ENCODE results near the gene NUB1. TPM values are rescaled to one million over a fixed set of nuclear protein-coding genes. Genes with fewer than 3 reads are reported as not detected.

Gene NUB1
- total and polyA plus RNA-seq, 12 donors, result 22.5 to 127 (median 48.6) TPM

DNA sequence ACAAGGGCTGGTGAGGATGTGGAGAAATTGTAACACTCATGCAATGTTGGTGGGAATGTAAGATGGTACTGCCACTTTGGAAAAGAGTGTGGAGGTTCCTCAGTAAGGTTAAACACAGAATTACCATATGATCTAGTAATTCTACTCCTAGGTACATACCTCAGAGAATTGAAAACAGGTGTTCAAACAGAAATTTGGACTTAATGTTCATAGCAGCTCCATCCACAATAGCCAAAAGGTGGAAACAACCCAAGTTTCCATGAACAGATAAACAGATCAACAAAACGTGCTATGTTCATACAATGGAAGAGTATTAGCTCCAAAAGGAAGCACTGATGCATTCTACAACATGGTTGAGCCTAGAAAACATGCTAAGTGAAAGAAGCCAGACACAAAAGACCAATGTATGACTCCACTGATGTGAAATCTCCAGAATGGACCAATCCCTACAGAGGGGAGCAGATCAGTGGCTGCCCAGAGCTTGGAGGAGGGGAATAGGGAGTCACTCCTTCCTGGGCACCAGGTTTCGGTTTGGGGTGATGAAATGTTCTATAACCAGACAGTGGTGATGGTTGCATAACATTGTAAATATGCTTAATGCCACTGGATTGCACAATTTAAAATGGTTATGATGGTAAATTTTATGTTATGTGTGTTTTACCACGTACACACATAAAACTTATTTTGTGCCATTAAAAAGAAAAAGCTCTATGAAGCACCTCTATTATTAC is 73.9 kb downstream of the NUB1 start:
- intact Hi-C loops (cut with DNase I), result no loop called here
- no peak overlapping the region for H3K27ac ChIP-seq

DNA sequence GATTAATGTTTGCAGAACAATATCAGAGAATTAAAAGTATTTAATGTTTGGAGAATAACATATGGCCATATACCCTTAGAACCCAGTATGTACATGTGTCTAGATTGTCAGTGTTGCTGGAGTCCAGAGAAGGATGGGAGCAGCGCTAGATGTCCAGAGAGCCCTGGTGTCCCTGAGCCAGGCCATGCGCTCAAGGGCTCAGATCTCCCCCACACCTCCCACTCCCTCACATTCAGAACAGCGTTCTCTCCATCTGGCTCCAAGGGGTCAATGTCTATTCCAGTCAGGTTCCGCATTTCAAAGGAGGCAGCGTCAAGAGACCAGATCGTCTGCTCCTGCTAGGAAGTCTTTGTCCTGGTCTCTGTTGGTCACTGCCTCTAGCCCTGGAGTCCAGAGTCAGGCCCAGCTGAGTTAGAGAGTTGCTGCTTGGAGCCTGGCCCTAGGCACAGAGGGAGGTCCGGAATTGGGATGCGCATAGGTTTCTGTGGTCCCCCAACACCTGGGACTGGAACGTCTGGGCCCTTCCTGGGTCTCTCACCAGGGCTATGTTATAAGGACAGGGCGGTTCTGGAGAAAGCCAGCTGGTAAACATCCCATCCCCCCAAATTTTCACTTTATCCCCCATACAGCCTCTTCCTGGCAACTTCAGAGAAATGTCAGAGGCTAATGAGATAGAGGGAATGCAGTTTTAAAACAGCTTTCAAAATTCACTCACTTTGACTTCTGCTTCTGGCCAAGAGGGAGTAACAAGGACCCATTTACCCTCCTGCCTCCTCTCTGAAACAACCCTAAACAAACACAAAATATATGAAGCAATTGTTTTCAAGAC is 74.7 kb downstream of the NUB1 start:
- 69 to 74% (median 70%) methylated on average over 5 to 10 of the region's 10 CpGs for WGBS, 4 donors

More for the DNA sequence above, 73.9 kb downstream of the NUB1 start:
- WGBS, 4 donors, result 54 to 73% (median 61%) methylated on average over 3 of the region's 3 CpGs
- TF ChIP-seq, protein P1, sequence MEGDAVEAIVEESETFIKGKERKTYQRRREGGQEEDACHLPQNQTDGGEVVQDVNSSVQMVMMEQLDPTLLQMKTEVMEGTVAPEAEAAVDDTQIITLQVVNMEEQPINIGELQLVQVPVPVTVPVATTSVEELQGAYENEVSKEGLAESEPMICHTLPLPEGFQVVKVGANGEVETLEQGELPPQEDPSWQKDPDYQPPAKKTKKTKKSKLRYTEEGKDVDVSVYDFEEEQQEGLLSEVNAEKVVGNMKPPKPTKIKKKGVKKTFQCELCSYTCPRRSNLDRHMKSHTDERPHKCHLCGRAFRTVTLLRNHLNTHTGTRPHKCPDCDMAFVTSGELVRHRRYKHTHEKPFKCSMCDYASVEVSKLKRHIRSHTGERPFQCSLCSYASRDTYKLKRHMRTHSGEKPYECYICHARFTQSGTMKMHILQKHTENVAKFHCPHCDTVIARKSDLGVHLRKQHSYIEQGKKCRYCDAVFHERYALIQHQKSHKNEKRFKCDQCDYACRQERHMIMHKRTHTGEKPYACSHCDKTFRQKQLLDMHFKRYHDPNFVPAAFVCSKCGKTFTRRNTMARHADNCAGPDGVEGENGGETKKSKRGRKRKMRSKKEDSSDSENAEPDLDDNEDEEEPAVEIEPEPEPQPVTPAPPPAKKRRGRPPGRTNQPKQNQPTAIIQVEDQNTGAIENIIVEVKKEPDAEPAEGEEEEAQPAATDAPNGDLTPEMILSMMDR (IDR thresholded peaks at IDR 0.05), result no peak
- no peak for TF ChIP-seq POLR2A (IDR thresholded peaks at IDR 0.05)
- Histone ChIP-seq H3K4me3 (no peak overlapping the region), H3K9me3 (replicated peaks in 1 of 3) (no peaks in the 10 kb centered on the region), H3K36me3 (replicated peaks in 1 of 2) (no peaks in the 10 kb centered on the region), H3K27me3 (peaks cover 14% of the 10 kb centered on the region), H3K4me1 (replicated peaks in 1 of 2) (peaks cover 0 to under 1% of the 10 kb centered on the region in 2 donors)
- no peak for DNase-seq

DNA sequence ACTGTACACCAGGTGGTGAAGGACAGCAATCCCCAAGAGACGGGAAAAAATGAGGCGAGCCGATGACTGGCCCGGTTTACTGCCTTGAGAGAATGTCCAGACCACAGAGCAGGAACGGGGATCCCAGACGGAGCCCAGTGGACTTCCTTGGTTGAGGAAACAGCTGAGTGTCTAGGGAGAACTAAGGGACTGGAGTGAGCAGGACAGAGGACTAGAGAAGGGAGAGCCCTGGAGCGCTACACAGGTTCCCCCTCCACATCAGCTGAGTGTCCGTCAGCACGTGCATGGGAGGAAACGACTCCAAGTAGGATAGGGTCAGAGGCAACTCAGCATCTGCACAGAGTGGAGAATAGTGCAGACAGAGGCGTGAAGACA is 75.3 kb downstream of the NUB1 start:
- H3K9me3 ChIP-seq (replicated peaks in 1 of 3), result no peaks in the 10 kb centered on the region
- H3K27me3 ChIP-seq, result no peaks in the 10 kb centered on the region
- WGBS, 4 donors, result 51 to 64% (median 56%) methylated on average over 11 of the region's 11 CpGs
- TF ChIP-seq, protein P1 (IDR thresholded peaks at IDR 0.05), result no peak
- TF ChIP-seq POLR2A (IDR thresholded peaks at IDR 0.05), result no peak
- DNase-seq, result no peak
- no peak overlapping the region for H3K4me3 ChIP-seq
- intact Hi-C loops (cut with DNase I), result no loop called here
- H3K36me3 ChIP-seq (replicated peaks in 1 of 2), result no peaks in the 10 kb centered on the region
- H3K27ac ChIP-seq, result peak overlapping the region in 1 of 5 donors; percentile 15
- H3K4me1 ChIP-seq (replicated peaks in 1 of 2), result no peaks in the 10 kb centered on the region

More for the DNA sequence above, 74.7 kb downstream of the NUB1 start:
- no peak for DNase-seq
- Histone ChIP-seq H3K36me3 (replicated peaks in 1 of 2) (no peaks in the 10 kb centered on the region), H3K4me1 (replicated peaks in 1 of 2) (no peaks in the 10 kb centered on the region), H3K27me3 (peaks cover 6% of the 10 kb centered on the region), H3K9me3 (replicated peaks in 1 of 3) (no peaks in the 10 kb centered on the region), H3K4me3 (no peak overlapping the region), H3K27ac (peak overlapping the region in 1 of 5 donors; percentile 2)
- no peak for TF ChIP-seq POLR2A (IDR thresholded peaks at IDR 0.05)
- TF ChIP-seq, protein P1 (IDR thresholded peaks at IDR 0.05), result no peak
- intact Hi-C loops (cut with DNase I), result no loop called here

DNA sequence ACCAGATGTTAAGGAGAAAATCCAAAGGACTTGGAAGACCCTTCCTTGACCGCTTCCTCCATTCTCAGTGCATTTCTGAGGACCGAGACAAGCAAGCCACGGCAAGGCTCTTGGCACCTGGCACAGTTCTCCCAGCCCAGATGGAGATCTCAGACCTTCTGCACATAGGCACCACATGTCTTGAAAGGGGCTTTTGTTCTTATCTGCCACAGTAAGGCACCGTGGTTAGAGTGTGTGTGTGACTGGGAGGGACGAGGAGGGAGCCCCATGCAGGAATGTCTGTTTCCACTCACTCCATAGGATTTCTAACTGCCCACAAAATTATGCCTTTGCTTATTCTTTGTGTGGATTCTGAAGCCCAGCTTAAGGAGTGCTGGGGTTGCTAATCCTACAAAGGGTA is 78.5 kb downstream of the NUB1 start:
- no peak for DNase-seq
- intact Hi-C loops (cut with DNase I), result no loop called here
- Histone ChIP-seq H3K36me3 (replicated peaks in 1 of 2) (no peaks in the 10 kb centered on the region), H3K4me3 (no peak overlapping the region), H3K27ac (no peak overlapping the region), H3K4me1 (replicated peaks in 1 of 2) (no peaks in the 10 kb centered on the region), H3K27me3 (no peaks in the 10 kb centered on the region), H3K9me3 (replicated peaks in 1 of 3) (no peaks in the 10 kb centered on the region)
- WGBS, 4 donors, result 73 to 84% (median 79%) methylated on average over 5 of the region's 5 CpGs
- TF ChIP-seq POLR2A (IDR thresholded peaks at IDR 0.05), result no peak
- TF ChIP-seq, protein P1 (IDR thresholded peaks at IDR 0.05), result no peak
